Right cardiac atrium (tissue), 5 donors: ENCODE results near the gene FMO3. TPM values are rescaled to one million over a fixed set of nuclear protein-coding genes. Genes with fewer than 3 reads are reported as not detected.
A peak's percentile ranks its signal among the peaks of the same experiment; 100 is the strongest.

Experiments
- ATAC-seq, 2 donors: fragments of 200-7000 bp; cut with Tn5 transposase; one replicate each; pipeline versions ENCODE4 v1.8.0 to v1.9.1; 2020; ENCODE audit warnings: moderate library complexity in 2 of 2, mild to moderate bottlenecking in 1 of 2
- DNase-seq, 3 donors: peaks; one replicate each; pipeline ENCODE4 v3.0.0-alpha.2; 2020
- H3K27ac ChIP-seq: one replicate; pipeline ENCODE4 v1.5.1; 2013; ENCODE audit warnings: mild to moderate bottlenecking, low read length, control low read depth, moderate library complexity
- H3K27me3 ChIP-seq: one replicate; pipeline ENCODE4 v1.6.1; 2013; ENCODE audit not compliant: control insufficient read depth, insufficient read depth
- H3K4me1 ChIP-seq: one replicate; pipeline ENCODE4 v1.6.1; 2013; ENCODE audit warnings: low read length; ENCODE audit not compliant: control insufficient read depth, insufficient read depth
- H3K4me3 ChIP-seq: one replicate; pipeline ENCODE4 v1.5.1; 2013; ENCODE audit warnings: low read length, control low read depth
- H3K9me3 ChIP-seq: one replicate; pipeline ENCODE4 v1.6.1; 2013; ENCODE audit warnings: low read length; ENCODE audit not compliant: control insufficient read depth
- WGBS: extraction: QIAGEN DNeasy Blood & Tissue Kit; methylation state at CpG from one replicate; pipeline ENCODE4 v1.1.7; 2013; 5-methylcytosine and 5-hydroxymethylcytosine counted together
- intact Hi-C, 4 donors: fragments of 100-400 bp; cut with DNase I; formaldehyde crosslinking; loops; one replicate each; pipeline versions ENCODE4 v1.11.0 to v1.14.0; 2022 to 2023
- polyA plus RNA-seq: library from polyadenylated mRNA; stranded (reverse); fragments of 200-250 nt; gene quantifications from one replicate; pipeline ENCODE4 v1.2.3, GENCODE V29; 2013
- total RNA-seq, 4 donors: library from RNA; stranded (reverse); fragmentation: NEBNext Ultra II Directional; extraction: Animal tissue kit (Norgen Biotek cat#: 25700); gene quantifications; one replicate each; pipeline ENCODE4 v1.2.1, GENCODE V29; 2021
- donor health status: healthy with polysubstance abuse.
- donor health status: DM: no; HTN: yes; CAD: no.
- donor health status: DM: no; HTN: no; CAD: no.
- donor health status: DM: no; HTN: yes; CAD: no; lungs with severe emphysema.
- donor health status: DM: yes; HTN: yes; CAD: no.

FMO3 gene
- total and polyA plus RNA-seq, 5 donors = 0.62 to 2.0 (median 1.4) TPM

DNA sequence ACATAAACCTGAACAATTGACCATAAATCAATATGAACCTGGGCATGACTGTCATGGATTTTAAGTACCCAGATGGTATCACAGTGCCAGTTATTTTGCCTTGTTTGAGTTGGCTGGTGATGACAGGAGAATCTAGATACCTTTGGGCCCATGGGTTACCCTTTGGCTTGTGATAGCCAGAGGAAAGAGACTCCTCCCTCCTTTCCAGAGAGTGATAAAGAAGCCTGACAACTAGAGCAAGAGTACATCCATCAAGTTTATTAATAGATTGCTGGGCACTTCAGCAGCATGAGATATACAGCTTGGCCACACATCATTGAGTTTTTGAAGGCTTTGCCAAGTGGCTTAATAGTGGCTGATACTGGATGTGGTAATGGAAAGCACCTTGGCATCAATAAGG, 6.6 kb upstream of the FMO3 start:
- ATAC-seq (peak; percentile 85), DNase-seq (no peak)
- no peaks in the 10 kb centered on the region for H3K9me3 ChIP-seq
- H3K4me3 ChIP-seq = no peak overlapping the region
- intact Hi-C loops = loop anchor here in 3 of 4 donors (5.0 to 10.0 kb wide), 4 partner anchors 103 to 231 kb away; partner anchors contain the start of genes FMO2 (in 2 of the 3) and FMO4 (in 1 of the 3)
- no peak overlapping the region for H3K27ac ChIP-seq
- H3K4me1 ChIP-seq = peaks cover 3% of the 10 kb centered on the region
- no peaks in the 10 kb centered on the region for H3K27me3 ChIP-seq

- H3K4me3 ChIP-seq = no peak overlapping the region
Observed at GRCh38 chr1:171084870-171085269, 5.8 kb upstream of the FMO3 start.

GRCh38 chr1:171087896-171088295, 2.8 kb upstream of the FMO3 start:
- ATAC-seq (no peak), DNase-seq (no peak)
- H3K4me1 ChIP-seq = peaks cover 3% of the 10 kb centered on the region
- intact Hi-C loops = loop anchor here in 2 of 4 donors (10.0 kb wide), 2 partner anchors 107 to 227 kb away; partner anchors contain the start of gene FMO4 (in 1 of the 2)
- no peak overlapping the region for H3K4me3 ChIP-seq
- no peaks in the 10 kb centered on the region for H3K27me3 ChIP-seq
- no peaks in the 10 kb centered on the region for H3K9me3 ChIP-seq
- H3K27ac ChIP-seq = no peak overlapping the region

More at GRCh38 chr1:171084870-171085269, 5.8 kb upstream of the FMO3 start:
- intact Hi-C loops = loop anchor here in 3 of 4 donors (5.0 to 10.0 kb wide), 4 partner anchors 102 to 230 kb away; partner anchors contain the start of genes FMO2 (in 2 of the 3) and FMO4 (in 1 of the 3)
- Histone ChIP-seq H3K9me3 (no peaks in the 10 kb centered on the region), H3K27me3 (no peaks in the 10 kb centered on the region), H3K27ac (no peak overlapping the region), H3K4me1 (peaks cover 3% of the 10 kb centered on the region)
- ATAC-seq (no peak), DNase-seq (no peak)
- WGBS = 86% methylated on average over 2 of the region's 2 CpGs

DNA sequence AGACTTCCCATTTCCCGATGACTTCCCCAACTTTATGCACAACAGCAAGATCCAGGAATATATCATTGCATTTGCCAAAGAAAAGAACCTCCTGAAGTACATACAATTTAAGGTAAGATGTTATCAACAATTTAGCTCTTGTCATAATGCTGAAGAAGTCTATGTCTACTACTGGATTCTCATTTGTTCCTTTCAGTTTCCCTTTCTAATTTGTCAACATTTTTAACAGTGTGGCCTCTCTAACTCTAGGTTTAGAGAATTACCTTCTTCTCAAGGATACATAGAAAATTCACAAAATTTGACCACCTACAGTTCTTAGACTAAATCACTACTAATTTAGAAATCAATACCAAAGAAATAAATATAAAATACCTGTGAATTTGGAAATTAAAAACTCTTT, 13.2 kb downstream of the FMO3 start:
- H3K27ac ChIP-seq = no peak overlapping the region
- WGBS = 78% methylated on average over 1 of the region's 1 CpG
- intact Hi-C loops = no loop called here
- H3K4me3 ChIP-seq = no peak overlapping the region
- H3K27me3 ChIP-seq = no peaks in the 10 kb centered on the region
- H3K9me3 ChIP-seq = no peaks in the 10 kb centered on the region
- no peak for ATAC-seq
- DNase-seq = no peak
- H3K4me1 ChIP-seq = peaks cover 2% of the 10 kb centered on the region

DNA sequence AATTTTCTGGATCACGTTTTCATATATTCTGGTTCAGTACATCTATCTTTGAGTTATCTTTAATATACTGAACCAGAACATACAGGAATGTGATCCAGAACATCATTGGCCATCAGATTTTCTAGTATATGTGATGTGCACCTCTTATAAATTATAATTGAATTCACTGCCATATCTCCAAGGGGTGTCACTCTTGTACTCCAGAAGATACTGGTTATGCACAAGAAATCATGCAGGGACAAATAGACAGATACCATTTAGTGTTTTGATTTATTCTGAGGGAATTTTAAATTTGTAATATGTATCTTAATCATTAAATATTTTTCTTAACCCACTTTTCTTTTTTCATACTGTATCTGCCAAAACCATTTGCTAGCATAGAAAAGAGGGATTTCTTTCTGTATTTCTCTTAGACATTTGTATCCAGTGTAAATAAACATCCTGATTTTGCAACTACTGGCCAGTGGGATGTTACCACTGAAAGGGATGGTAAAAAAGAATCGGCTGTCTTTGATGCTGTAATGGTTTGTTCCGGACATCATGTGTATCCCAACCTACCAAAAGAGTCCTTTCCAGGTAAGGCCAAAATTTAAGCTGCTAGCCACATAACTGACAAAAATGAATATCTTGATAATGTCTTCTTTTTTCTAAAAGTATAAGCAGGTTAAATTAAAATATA, 16.7 kb downstream of the FMO3 start:
- no peak for DNase-seq
- 57% methylated on average over 3 of the region's 3 CpGs for WGBS
- H3K4me1 ChIP-seq = peaks cover 4% of the 10 kb centered on the region
- no peaks in the 10 kb centered on the region for H3K27me3 ChIP-seq
- ATAC-seq = peak in 1 of 2 donors; percentile 67
- H3K9me3 ChIP-seq = no peaks in the 10 kb centered on the region
- no peak overlapping the region for H3K27ac ChIP-seq
- H3K4me3 ChIP-seq = no peak overlapping the region
- intact Hi-C loops = no loop called here

DNA sequence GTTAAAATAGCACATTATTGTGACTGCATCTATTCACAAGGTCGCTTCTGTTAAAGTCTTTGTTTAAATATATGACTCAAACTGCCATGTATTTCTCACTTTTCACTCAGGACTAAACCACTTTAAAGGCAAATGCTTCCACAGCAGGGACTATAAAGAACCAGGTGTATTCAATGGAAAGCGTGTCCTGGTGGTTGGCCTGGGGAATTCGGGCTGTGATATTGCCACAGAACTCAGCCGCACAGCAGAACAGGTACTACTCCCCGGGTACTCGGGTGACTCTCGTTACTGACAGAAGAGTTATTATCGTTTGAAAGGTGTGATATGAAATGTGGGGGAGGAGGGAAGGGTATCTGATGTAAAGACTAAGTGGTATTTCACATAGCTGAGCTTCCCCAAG, 17.3 kb downstream of the FMO3 start:
- 88% methylated on average over 8 of the region's 8 CpGs for WGBS
- Histone ChIP-seq H3K27ac (no peak overlapping the region), H3K9me3 (no peaks in the 10 kb centered on the region), H3K27me3 (no peaks in the 10 kb centered on the region), H3K4me3 (no peak overlapping the region), H3K4me1 (peaks cover 4% of the 10 kb centered on the region)
- DNase-seq (no peak), ATAC-seq (no peak)
- intact Hi-C loops = no loop called here

DNA sequence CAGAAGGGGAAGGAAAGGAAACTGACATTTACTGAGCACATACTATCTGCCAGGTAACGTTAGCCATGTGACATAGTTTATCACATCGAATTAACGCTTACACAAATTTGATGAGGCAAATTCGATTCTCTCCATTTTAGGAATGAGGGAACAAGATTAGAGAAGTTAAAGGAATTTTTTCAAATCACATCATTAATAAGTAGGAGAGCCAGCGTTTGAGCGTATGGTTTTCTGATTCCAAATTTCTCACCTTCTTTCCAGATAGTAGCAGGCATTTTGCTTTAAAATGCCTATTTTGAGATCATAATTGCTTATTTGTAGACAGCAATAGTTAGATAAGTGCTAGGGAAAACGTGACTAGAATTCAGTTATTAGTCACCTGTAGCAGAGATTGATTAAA, 19.3 kb downstream of the FMO3 start:
- no peak overlapping the region for H3K27ac ChIP-seq
- intact Hi-C loops = loop anchor here in 1 of 4 donors (2.0 kb wide), 1 partner anchor 79 kb away; no protein-coding TSS in a partner anchor
- peaks cover 4% of the 10 kb centered on the region for H3K4me1 ChIP-seq
- H3K4me3 ChIP-seq = no peak overlapping the region
- WGBS = 74% methylated on average over 7 of the region's 7 CpGs
- no peaks in the 10 kb centered on the region for H3K9me3 ChIP-seq
- H3K27me3 ChIP-seq = no peaks in the 10 kb centered on the region
- DNase-seq (no peak), ATAC-seq (no peak)

- Histone ChIP-seq H3K9me3 (no peaks in the 10 kb centered on the region), H3K27me3 (no peaks in the 10 kb centered on the region), H3K4me1 (peaks cover 4% of the 10 kb centered on the region), H3K27ac (peak overlapping the region; percentile 38), H3K4me3 (no peak overlapping the region)
- intact Hi-C loops = loop anchor here in 1 of 4 donors (2.0 kb wide), 1 partner anchor 78 kb away; no protein-coding TSS in a partner anchor
- DNase-seq (peak in 1 of 3 donors; percentile 17), ATAC-seq (peak; percentile 17 to 29)
- WGBS = 59% methylated on average over 7 of the region's 7 CpGs
Observed at GRCh38 chr1:171110621-171111326, 20.1 kb downstream of the FMO3 start.

- H3K27ac ChIP-seq = no peak overlapping the region
- DNase-seq (no peak), ATAC-seq (no peak)
- 86% methylated on average over 3 of the region's 3 CpGs for WGBS
- H3K4me1 ChIP-seq = peaks cover 4% of the 10 kb centered on the region
- intact Hi-C loops = no loop called here
- H3K4me3 ChIP-seq = no peak overlapping the region
- H3K9me3 ChIP-seq = no peaks in the 10 kb centered on the region
- no peaks in the 10 kb centered on the region for H3K27me3 ChIP-seq
Observed at GRCh38 chr1:171112119-171112518, 21.4 kb downstream of the FMO3 start.

DNA sequence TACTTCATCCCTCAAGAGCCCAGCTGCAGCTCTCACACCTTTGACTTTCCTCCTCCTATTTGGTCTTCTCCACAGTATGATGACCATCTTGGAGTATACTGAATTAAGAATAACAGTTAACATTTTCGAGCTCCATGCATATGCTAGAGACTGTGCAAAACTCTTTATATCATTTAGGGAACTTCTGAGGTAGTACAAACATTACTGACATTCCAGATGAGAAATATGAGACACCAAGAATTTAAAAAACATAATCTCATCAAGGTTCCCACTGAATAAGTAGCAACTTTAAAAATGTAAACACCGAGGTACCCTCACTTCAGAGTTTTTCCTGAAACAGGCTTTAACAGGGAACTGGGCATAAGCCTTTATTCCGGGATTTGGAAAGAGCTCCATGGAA, 22.7 kb downstream of the FMO3 start:
- intact Hi-C loops = no loop called here
- WGBS = 88% methylated on average over 3 of the region's 3 CpGs
- H3K4me3 ChIP-seq = no peak overlapping the region
- H3K9me3 ChIP-seq = no peaks in the 10 kb centered on the region
- ATAC-seq = no peak
- H3K27me3 ChIP-seq = no peaks in the 10 kb centered on the region
- no peak overlapping the region for H3K27ac ChIP-seq
- no peak for DNase-seq
- peaks cover 4% of the 10 kb centered on the region for H3K4me1 ChIP-seq

DNA sequence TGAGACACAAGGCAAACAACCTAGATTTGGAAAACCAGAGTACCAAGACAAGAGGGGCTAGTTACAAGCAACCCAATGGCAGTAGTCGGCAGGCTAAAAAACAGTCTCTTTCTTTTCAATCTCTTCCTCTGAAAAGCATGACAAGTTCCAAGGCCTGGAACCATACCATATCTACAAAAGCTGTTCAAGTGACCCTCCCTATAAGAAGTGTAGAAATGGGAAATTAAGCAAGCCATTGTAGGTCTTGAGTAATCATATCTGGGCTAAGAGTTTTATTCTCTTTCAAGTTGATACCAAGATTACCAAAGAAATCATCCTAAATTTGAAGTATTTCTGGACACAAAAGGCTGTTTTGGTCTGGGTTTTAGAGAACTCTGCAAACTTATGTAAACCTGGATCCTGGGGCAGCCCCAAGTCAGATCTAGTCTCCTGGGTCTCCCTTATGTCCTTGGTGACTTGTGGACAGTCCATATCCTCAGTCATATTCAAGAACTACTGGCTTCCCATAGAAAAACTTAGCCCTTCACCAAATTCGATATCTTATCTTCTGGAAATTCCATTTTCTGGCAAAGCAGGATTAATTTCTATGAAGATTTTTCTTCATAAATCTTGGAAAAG, 24.7 kb downstream of the FMO3 start:
- DNase-seq (peak in 1 of 3 donors; percentile 35), ATAC-seq (peak; percentile 63 to 76)
- Histone ChIP-seq H3K4me3 (no peak overlapping the region), H3K27ac (peak overlapping the region; percentile 33), H3K9me3 (no peaks in the 10 kb centered on the region), H3K27me3 (no peaks in the 10 kb centered on the region), H3K4me1 (peaks cover 2% of the 10 kb centered on the region)
- WGBS = 62% methylated on average over 2 of the region's 2 CpGs
- intact Hi-C loops = no loop called here
